ENCODE results near the gene SBK3. TPM values are rescaled to one million over a fixed set of nuclear protein-coding genes. Genes with fewer than 3 reads are reported as not detected.

The SBK3 gene
- total and polyA plus RNA-seq, 2 of the 8 experiments (the other 6 are each of a cell fraction or from before 2014, with no cell fraction given), result 0.76 to 1.5 TPM

DNA sequence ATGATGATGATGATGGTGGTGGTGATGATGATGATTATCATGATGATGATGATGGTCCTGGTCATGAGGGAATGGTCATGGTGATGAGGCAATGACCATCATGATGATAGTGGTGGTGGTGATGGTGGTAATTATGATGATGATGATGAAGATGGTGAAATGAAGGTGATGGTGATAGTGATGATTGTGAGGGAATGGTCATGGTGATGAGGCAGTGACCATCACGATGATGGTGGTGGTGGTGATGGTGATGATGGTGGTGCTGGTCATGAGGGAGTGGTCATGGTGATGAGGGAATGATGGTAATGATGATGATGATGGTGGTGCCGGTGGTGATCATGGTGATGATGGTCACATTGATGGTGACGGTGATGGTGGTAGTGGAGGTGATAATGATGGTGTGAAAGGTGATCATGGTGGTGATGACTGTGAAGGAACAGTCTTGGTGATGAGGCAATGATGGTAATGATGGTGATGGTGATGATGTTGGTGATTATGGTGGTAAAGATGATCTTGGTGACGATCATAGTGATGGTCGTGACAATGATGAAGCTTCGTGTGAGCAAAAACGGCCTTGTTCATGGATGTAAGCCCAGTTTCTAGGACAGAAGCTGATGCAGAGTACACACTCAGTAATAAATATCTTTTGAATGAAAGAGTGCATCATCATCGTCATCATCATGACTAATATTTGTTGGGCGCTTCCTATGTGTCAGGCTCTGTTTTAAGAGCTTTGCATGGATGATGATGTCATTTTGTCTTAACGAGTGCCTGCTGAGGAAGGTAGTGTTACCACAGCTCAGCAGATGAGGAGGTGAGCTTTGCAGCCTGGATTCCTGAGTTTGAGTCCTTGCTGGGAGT lies 25.7 kb downstream of the SBK3 start:
- FAIRE-seq (no peak), DNase-seq (ENCODE audit: low read depth in 1 of 2, low spot score in 2 of 2) (no peak)
- H3K4me1 ChIP-seq (replicated peaks in 1 of 4; ENCODE audit: control insufficient read depth in 3 of 4, insufficient read depth in 4 of 4, low read length in 3 of 4), result no peaks in the 10 kb centered on the region; a peak in 1 of 7 replicates
- H3K14ac ChIP-seq (ENCODE audit: insufficient read length), result no peak overlapping the region
- no peaks in the 10 kb centered on the region for H3K79me2 ChIP-seq (ENCODE audit: control insufficient read depth in 1 of 2, insufficient read depth in 2 of 2, low read length in 2 of 2)
- H4K5ac ChIP-seq (ENCODE audit: insufficient read length, low read depth, low read length), result no peak overlapping the region
- H3K9me3 ChIP-seq (ENCODE audit: insufficient read depth in 2 of 2, low read depth in 1 of 2, low read length in 1 of 2), result no peaks in the 10 kb centered on the region; a peak in 1 of 4 replicates
- no peak overlapping the region for H3K27ac ChIP-seq (ENCODE audit: low read depth, low read length)
- no peak overlapping the region for H3K18ac ChIP-seq (ENCODE audit: extremely low read depth, low read length)
- no peak overlapping the region for H2BK20ac ChIP-seq (ENCODE audit: low read length)
- POLR2A ChIA-PET (ENCODE audit: partially characterized antibody), result no interaction called here
- no peak overlapping the region for H2AFZ ChIP-seq (ENCODE audit: low read length)
- H3K4ac ChIP-seq (replicated peaks; ENCODE audit: insufficient read length, low read depth, low read length), result no peak overlapping the region
- H3K36me3 ChIP-seq (ENCODE audit: control insufficient read depth in 2 of 4, insufficient read depth in 4 of 4, low read length in 3 of 4), result no peaks in the 10 kb centered on the region
- peak overlapping the region; percentile 97 for H2AK5ac ChIP-seq (ENCODE audit: low read depth, low read length)
- CTCF ChIA-PET (ENCODE audit: partially characterized antibody), result interaction anchor here (0.5 kb wide), 1 partner anchor 710 kb away, joined by 3 read pairs; no protein-coding TSS in a partner anchor
- no peak overlapping the region for H3K23ac ChIP-seq (ENCODE audit: insufficient read length)
- no peak overlapping the region for H3K4me3 ChIP-seq (ENCODE audit: extremely low read depth in 1 of 4, insufficient read depth in 2 of 4, low read depth in 3 of 4, low read length in 4 of 4)
- peaks cover 0 to 4% of the 10 kb centered on the region in 2 experiments for H4K20me1 ChIP-seq (replicated peaks in 1 of 2; ENCODE audit: control insufficient read depth in 1 of 2, insufficient read depth in 2 of 2, low read length in 2 of 2)
- H3K23me2 ChIP-seq (ENCODE audit: low read depth, low read length), result peaks cover 8% of the 10 kb centered on the region; the same call in 1 of the 2 replicates
- no peak overlapping the region; the same call in 1 of the 2 replicates for H2BK5ac ChIP-seq (ENCODE audit: low read depth, low read length)
- peak overlapping the region; percentile 77; the same call in 1 of the 2 replicates for H2BK12ac ChIP-seq (ENCODE audit: low read depth, low read length)
- H3K79me1 ChIP-seq (ENCODE audit: low read depth, low read length), result no peaks in the 10 kb centered on the region
- no peak overlapping the region for H3K4me2 ChIP-seq (ENCODE audit: insufficient read depth in 1 of 2, low read depth in 2 of 2, low read length in 2 of 2)
- peak overlapping the region; percentile 13 for H4K91ac ChIP-seq (replicated peaks; ENCODE audit: insufficient read length, low read length)
- H3K9ac ChIP-seq (replicated peaks in 1 of 4; ENCODE audit: extremely low read depth in 1 of 4, low read depth in 3 of 4, low read length in 3 of 4), result no peak overlapping the region
- 82% methylated on average over 10 of the region's 10 CpGs; no CpG with 5 or more reads in 1 of the 2 experiments for WGBS, 2 experiments (ENCODE audit: extremely low coverage in 1 of 2, insufficient coverage in 1 of 2, insufficient read length in 1 of 2, insufficient replicate concordance in 2 of 2, low coverage in 1 of 2, low lambda C conversion rate in 2 of 2, missing lambda C conversion rate in 1 of 2)
- no peak overlapping the region for H4K8ac ChIP-seq (ENCODE audit: extremely low read depth, insufficient read depth, low read length)
- 0 out of 2 replicates have a peak overlapping the region, but pooled peaks have one; percentile 7 for H2BK15ac ChIP-seq (ENCODE audit: low read length)
- H3K56ac ChIP-seq (replicated peaks; ENCODE audit: insufficient read length, low read depth, low read length), result no peak overlapping the region
- H3K27me3 ChIP-seq (replicated peaks in 1 of 4; ENCODE audit: control insufficient read depth in 3 of 4, extremely low read depth in 1 of 4, insufficient read depth in 3 of 4, low read length in 3 of 4), result no peaks in the 10 kb centered on the region; a peak in 1 of 7 replicates
- no peak overlapping the region for H2BK120ac ChIP-seq (replicated peaks; ENCODE audit: low read depth, low read length)
- TF ChIP-seq, protein P1, sequence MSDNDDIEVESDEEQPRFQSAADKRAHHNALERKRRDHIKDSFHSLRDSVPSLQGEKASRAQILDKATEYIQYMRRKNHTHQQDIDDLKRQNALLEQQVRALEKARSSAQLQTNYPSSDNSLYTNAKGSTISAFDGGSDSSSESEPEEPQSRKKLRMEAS (IDR thresholded peaks at IDR 0.05), result no peak
- no peak for TF ChIP-seq POU5F1 (IDR thresholded peaks at IDR 0.05; ENCODE audit: low read depth, low read length)
- no peak for TF ChIP-seq YY1 (IDR thresholded peaks at IDR 0.05; ENCODE audit: low read depth, low read length)
- TF ChIP-seq ZNF274 (IDR thresholded peaks at IDR 0.05; ENCODE audit: borderline replicate concordance, extremely low read depth, low read length), result no peak
- TF ChIP-seq SUZ12 (IDR thresholded peaks at IDR 0.05; ENCODE audit: low read length), result no peak
- TF ChIP-seq KDM5A (IDR thresholded peaks at IDR 0.05; ENCODE audit: low read length), result no peak
- TF ChIP-seq ASH2L (IDR thresholded peaks at IDR 0.05; ENCODE audit: low read length), result no peak
- TF ChIP-seq CBX5 (IDR thresholded peaks at IDR 0.05; ENCODE audit: low read depth, low read length), result no peak
- no peak for TF ChIP-seq CTBP2 (IDR thresholded peaks at IDR 0.05; ENCODE audit: borderline replicate concordance, insufficient read depth, insufficient read length, low read length)
- no peak for TF ChIP-seq SP1 (IDR thresholded peaks at IDR 0.05; ENCODE audit: low read depth, low read length)
- no peak for TF ChIP-seq GABPA (IDR thresholded peaks at IDR 0.05; ENCODE audit: borderline replicate concordance, insufficient read depth, low read length)
- TF ChIP-seq MAFK (IDR thresholded peaks at IDR 0.05; ENCODE audit: low read depth, low read length), result no peak
